ENCODE measurements around the gene SLC7A6OS.

The SLC7A6OS gene

GRCh38 chr16:68310774-68311511, at the start of gene SLC7A6OS, which contains the start of gene PRMT7:
Gene SLC7A6OS, minus strand, starts transcription at chr16:68310946. Its CDS starts 20 bp downstream, at chr16:68310926.
Gene PRMT7, plus strand, starts transcription at chr16:68311019. Its CDS starts 4,961 bp downstream, at chr16:68315980.
- peak; percentile 29 for DNase-seq (ENCODE audit: low read depth, low spot score)
- peak within 1 kb of the TSS; percentile 67 for H3K27ac ChIP-seq

GRCh38 chr16:68359398-68360191, 48.8 kb upstream of the SLC7A6OS start:
- H3K27ac ChIP-seq = no peak overlapping the region
- DNase-seq (ENCODE audit: low read depth, low spot score) = no peak

GRCh38 chr16:68358951-68359350, 48.2 kb upstream of the SLC7A6OS start:
- no peak overlapping the region for H3K27ac ChIP-seq
- DNase-seq (ENCODE audit: low read depth, low spot score) = no peak

- no peak for DNase-seq (ENCODE audit: low read depth, low spot score)
- H3K27ac ChIP-seq = no peak overlapping the region
Measured at GRCh38 chr16:68357923-68358322, 47.2 kb upstream of the SLC7A6OS start.

- DNase-seq (ENCODE audit: low read depth, low spot score) = no peak
Measured at GRCh38 chr16:68357521-68357922, 46.8 kb upstream of the SLC7A6OS start.

GRCh38 chr16:68356919-68357286, 46.2 kb upstream of the SLC7A6OS start:
- no peak for DNase-seq (ENCODE audit: low read depth, low spot score)
- no peak overlapping the region for H3K27ac ChIP-seq

More at GRCh38 chr16:68357521-68357922, 46.8 kb upstream of the SLC7A6OS start:
- no peak overlapping the region for H3K27ac ChIP-seq

- H3K27ac ChIP-seq = no peak overlapping the region
- DNase-seq (ENCODE audit: low read depth, low spot score) = no peak
Measured at GRCh38 chr16:68356249-68356918, 45.6 kb upstream of the SLC7A6OS start.

- no peak overlapping the region for H3K27ac ChIP-seq
- DNase-seq (ENCODE audit: low read depth, low spot score) = no peak
Measured at GRCh38 chr16:68355447-68356248, 44.9 kb upstream of the SLC7A6OS start.

- no peak for DNase-seq (ENCODE audit: low read depth, low spot score)
- H3K27ac ChIP-seq = no peak overlapping the region
Measured at GRCh38 chr16:68354816-68355215, 44.1 kb upstream of the SLC7A6OS start.

- no peak for DNase-seq (ENCODE audit: low read depth, low spot score)
- no peak overlapping the region for H3K27ac ChIP-seq
Measured at GRCh38 chr16:68353366-68353765, 42.6 kb upstream of the SLC7A6OS start.

- DNase-seq (ENCODE audit: low read depth, low spot score) = peak; percentile 70
- H3K27ac ChIP-seq = no peak overlapping the region
Measured at GRCh38 chr16:68351991-68352431, 41.3 kb upstream of the SLC7A6OS start.

- no peak overlapping the region for H3K27ac ChIP-seq
- DNase-seq (ENCODE audit: low read depth, low spot score) = no peak
Measured at GRCh38 chr16:68351463-68351862, 40.7 kb upstream of the SLC7A6OS start.

GRCh38 chr16:68350813-68351350, 40.1 kb upstream of the SLC7A6OS start:
- no peak for DNase-seq (ENCODE audit: low read depth, low spot score)
- no peak overlapping the region for H3K27ac ChIP-seq

GRCh38 chr16:68349838-68350410, 39.2 kb upstream of the SLC7A6OS start:
- H3K27ac ChIP-seq = no peak overlapping the region
- no peak for DNase-seq (ENCODE audit: low read depth, low spot score)

- DNase-seq (ENCODE audit: low read depth, low spot score) = no peak
- no peak overlapping the region for H3K27ac ChIP-seq
Measured at GRCh38 chr16:68348639-68349445, 38.1 kb upstream of the SLC7A6OS start.

GRCh38 chr16:68347605-68348004, 36.9 kb upstream of the SLC7A6OS start:
- DNase-seq (ENCODE audit: low read depth, low spot score) = no peak
- H3K27ac ChIP-seq = no peak overlapping the region

- no peak overlapping the region for H3K27ac ChIP-seq
- no peak for DNase-seq (ENCODE audit: low read depth, low spot score)
Measured at GRCh38 chr16:68346892-68347480, 36.2 kb upstream of the SLC7A6OS start.

GRCh38 chr16:68345958-68346635, 35.4 kb upstream of the SLC7A6OS start:
- H3K27ac ChIP-seq = no peak overlapping the region
- DNase-seq (ENCODE audit: low read depth, low spot score) = no peak

All from epithelial cell of prostate (primary cell).